H1 (cell line): ENCODE data around the gene SLC39A11. TPM values are rescaled to one million over a fixed set of nuclear protein-coding genes. Genes with fewer than 3 reads are reported as not detected.

Experiments
- CTCF ChIA-PET: fragments of 300-600 bp; sonication (Branson Sonifier 250); formaldehyde crosslinking; loops from one replicate; lab custom pipeline; 2021; ENCODE audit not compliant: partially characterized antibody; lab: Charles Lee
- POLR2A ChIA-PET: fragments of 300-600 bp; sonication (Branson Sonifier 250); formaldehyde crosslinking; loops from one replicate; lab custom pipeline; 2021; ENCODE audit warnings: inconsistent platforms; ENCODE audit not compliant: partially characterized antibody; lab: Charles Lee
- DNase-seq, 2 experiments: peaks; one replicate each; pipeline versions ENCODE4 v3.0.0 to v3.0.0-alpha.2; 2010 to 2022; ENCODE audit warnings: low spot score in 2 of 2, low read depth in 1 of 2, mixed read lengths in 1 of 2
- FAIRE-seq: peaks from 2 replicates; lab custom pipeline; 2011; peaks lifted over from hg19 to GRCh38; lab: Jason Lieb, UNC
- H2AFZ ChIP-seq: 2 replicates; pipeline ENCODE4 v1.8.1; 2012; ENCODE audit warnings: low read length, inconsistent platforms
- H2AK5ac ChIP-seq: 2 replicates; pipeline ENCODE4 v1.6.1; 2013; ENCODE audit warnings: low read depth, low read length
- H2BK120ac ChIP-seq: replicated peaks from 2 replicates; pipeline ENCODE3; 2013; ENCODE audit warnings: low read depth, low read length, inconsistent platforms
- H2BK12ac ChIP-seq: 2 replicates; pipeline ENCODE4 v1.6.1; 2013; ENCODE audit warnings: low read depth, low read length
- H2BK15ac ChIP-seq: 2 replicates; pipeline ENCODE4 v1.6.1; 2013; ENCODE audit warnings: low read length
- H2BK20ac ChIP-seq: 2 replicates; pipeline ENCODE4 v1.6.1; 2013; ENCODE audit warnings: low read length
- H2BK5ac ChIP-seq: 2 replicates; pipeline ENCODE4 v1.6.1; 2013; ENCODE audit warnings: low read depth, low read length
- H3K14ac ChIP-seq: 2 replicates; pipeline ENCODE4 v1.6.1; 2013; ENCODE audit warnings: inconsistent platforms; ENCODE audit not compliant: insufficient read length
- H3K18ac ChIP-seq: 2 replicates; pipeline ENCODE4 v1.6.1; 2013; ENCODE audit warnings: low read length; ENCODE audit errors: extremely low read depth
- H3K23ac ChIP-seq: 2 replicates; pipeline ENCODE4 v1.6.1; 2013; ENCODE audit warnings: inconsistent platforms; ENCODE audit not compliant: insufficient read length
- H3K23me2 ChIP-seq: 2 replicates; pipeline ENCODE4 v1.6.1; 2013; ENCODE audit warnings: low read depth, low read length
- H3K27ac ChIP-seq: 2 replicates; pipeline ENCODE4 v1.6.1; 2011; ENCODE audit warnings: low read depth, low read length, inconsistent platforms
- H3K27me3 ChIP-seq, 4 experiments: replicated peaks in 1 of 4; 1 replicate in 1 of 4; 2 replicates in 3 of 4; pipeline versions ENCODE4 v1.6.1 to v1.8.1; 2011 to 2013; ENCODE audit warnings: low read length in 3 of 4, mild to moderate bottlenecking in 3 of 4, inconsistent platforms in 2 of 4, mixed read lengths in 2 of 4, moderate library complexity in 1 of 4; ENCODE audit not compliant: control insufficient read depth in 3 of 4, insufficient read depth in 3 of 4; ENCODE audit errors: extremely low read depth in 1 of 4
- H3K36me3 ChIP-seq, 4 experiments: 2 replicates each; pipeline versions ENCODE4 v1.6.1 to v1.8.1; 2011 to 2013; ENCODE audit warnings: mild to moderate bottlenecking in 4 of 4, low read length in 3 of 4, moderate library complexity in 2 of 4, control low read depth in 1 of 4, inconsistent platforms in 1 of 4; ENCODE audit not compliant: insufficient read depth in 4 of 4, control insufficient read depth in 2 of 4
- H3K4ac ChIP-seq: replicated peaks from 2 replicates; pipeline ENCODE3; 2013; ENCODE audit warnings: low read length, low read depth, mixed read lengths, inconsistent platforms; ENCODE audit not compliant: insufficient read length
- H3K4me1 ChIP-seq, 4 experiments: replicated peaks in 1 of 4; 1 replicate in 1 of 4; 2 replicates in 3 of 4; pipeline versions ENCODE4 v1.6.1 to v1.8.1; 2011 to 2013; ENCODE audit warnings: low read length in 3 of 4, inconsistent platforms in 2 of 4, mixed read lengths in 1 of 4; ENCODE audit not compliant: insufficient read depth in 4 of 4, control insufficient read depth in 3 of 4
- H3K4me2 ChIP-seq, 2 experiments: 2 replicates each; pipeline versions ENCODE4 v1.6.1 to v1.8.1; 2011 to 2013; ENCODE audit warnings: low read depth in 2 of 2, low read length in 2 of 2, control low read depth in 1 of 2, inconsistent platforms in 1 of 2, mild to moderate bottlenecking in 1 of 2; ENCODE audit not compliant: insufficient read depth in 1 of 2
- H3K4me3 ChIP-seq, 4 experiments: fragments of 200-600, 300-600 bp in 1 of 4; sonication (generic), shearing (Covaris generic), sonication (Bioruptor Twin) in 1 of 4; 2 replicates each; pipeline versions ENCODE4 v1.5.1 to v1.8.1; 2011 to 2016; ENCODE audit warnings: low read length in 4 of 4, low read depth in 3 of 4, control low read depth in 2 of 4, inconsistent platforms in 2 of 4, mild to moderate bottlenecking in 2 of 4, mixed read lengths in 1 of 4, moderate library complexity in 1 of 4; ENCODE audit not compliant: insufficient read depth in 2 of 4; ENCODE audit errors: extremely low read depth in 1 of 4
- H3K56ac ChIP-seq: replicated peaks from 2 replicates; pipeline ENCODE3; 2013; ENCODE audit warnings: low read depth, mild to moderate bottlenecking, mixed read lengths, low read length, inconsistent platforms; ENCODE audit not compliant: insufficient read length
- H3K79me1 ChIP-seq: 2 replicates; pipeline ENCODE4 v1.6.1; 2013; ENCODE audit warnings: low read depth, low read length, control low read depth
- H3K79me2 ChIP-seq, 2 experiments: 2 replicates each; pipeline versions ENCODE4 v1.6.1 to v1.8.1; 2012 to 2013; ENCODE audit warnings: low read length in 2 of 2, mild to moderate bottlenecking in 2 of 2, inconsistent platforms in 1 of 2; ENCODE audit not compliant: insufficient read depth in 2 of 2, control insufficient read depth in 1 of 2
- H3K9ac ChIP-seq, 4 experiments: replicated peaks in 1 of 4; 1 replicate in 1 of 4; 2 replicates in 3 of 4; pipeline versions ENCODE4 v1.6.1 to v1.8.1; 2011 to 2013; ENCODE audit warnings: low read depth in 3 of 4, low read length in 3 of 4, control low read depth in 2 of 4, mild to moderate bottlenecking in 2 of 4, moderate library complexity in 2 of 4, inconsistent platforms in 1 of 4; ENCODE audit errors: extremely low read depth in 1 of 4
- H3K9me3 ChIP-seq, 2 experiments: 2 replicates each; pipeline versions ENCODE4 v1.6.1 to v1.8.1; 2012 to 2013; ENCODE audit warnings: mild to moderate bottlenecking in 2 of 2, moderate library complexity in 2 of 2, control low read depth in 1 of 2, inconsistent platforms in 1 of 2, low read depth in 1 of 2, low read length in 1 of 2, mixed read lengths in 1 of 2; ENCODE audit not compliant: insufficient read depth in 2 of 2
- H4K20me1 ChIP-seq, 2 experiments: replicated peaks in 1 of 2; 2 replicates each; pipeline versions ENCODE3 to v1.8.1; 2011 to 2013; ENCODE audit warnings: inconsistent platforms in 2 of 2, low read length in 2 of 2, mild to moderate bottlenecking in 1 of 2; ENCODE audit not compliant: insufficient read depth in 2 of 2, control insufficient read depth in 1 of 2
- H4K5ac ChIP-seq: 2 replicates; pipeline ENCODE4 v1.6.1; 2013; ENCODE audit warnings: low read length, low read depth, mixed read lengths, inconsistent platforms; ENCODE audit not compliant: insufficient read length
- H4K8ac ChIP-seq: 2 replicates; pipeline ENCODE4 v1.8.0; 2013; ENCODE audit warnings: mild to moderate bottlenecking, moderate library complexity, low read length, inconsistent platforms; ENCODE audit not compliant: insufficient read depth; ENCODE audit errors: extremely low read depth
- H4K91ac ChIP-seq: replicated peaks from 2 replicates; pipeline ENCODE3; 2013; ENCODE audit warnings: low read length, mixed read lengths, inconsistent platforms; ENCODE audit not compliant: insufficient read length
- WGBS, 2 experiments: shearing (Covaris generic) in 1 of 2; methylation state at CpG; one replicate each; pipeline versions ENCODE4 v1.1.6 to v1.1.7; 2013 to 2015; ENCODE audit warnings: low lambda C conversion rate in 2 of 2, mixed read lengths in 2 of 2, inconsistent platforms in 1 of 2, low coverage in 1 of 2, missing lambda C conversion rate in 1 of 2; ENCODE audit not compliant: insufficient replicate concordance in 2 of 2, insufficient coverage in 1 of 2, insufficient read length in 1 of 2; ENCODE audit errors: extremely low coverage in 1 of 2, missing lambda C conversion rate in 1 of 2; 5-methylcytosine and 5-hydroxymethylcytosine counted together
- polyA plus RNA-seq, 7 experiments: library from polyadenylated mRNA; depleted of rRNA in 3 of 7; stranded (reverse) in 5 of 7; unstranded in 2 of 7; fragments of >200 nt in 5 of 7; fragments of 200-250 nt in 2 of 7; gene quantifications; 1 replicate in 5 of 7; 2 replicates in 1 of 7; 4 replicates in 1 of 7; pipeline versions ENCODE4 v1.2.1 to v1.2.3, GENCODE V29; 2011 to 2013; ENCODE audit warnings: missing spikeins in 2 of 7, mixed read lengths in 2 of 7
- total RNA-seq: library from RNA; stranded (reverse); fragmentation: NEBNext Ultra II Directional; extraction: Animal tissue kit (Norgen Biotek cat#: 25700); gene quantifications from 2 replicates; pipeline ENCODE4 v1.2.1, GENCODE V29; 2021

SLC39A11 gene
- total and polyA plus RNA-seq, 2 of the 8 experiments (the other 6 are each of a cell fraction or from before 2014, with no cell fraction given) = 12.2 to 19.6 TPM

DNA sequence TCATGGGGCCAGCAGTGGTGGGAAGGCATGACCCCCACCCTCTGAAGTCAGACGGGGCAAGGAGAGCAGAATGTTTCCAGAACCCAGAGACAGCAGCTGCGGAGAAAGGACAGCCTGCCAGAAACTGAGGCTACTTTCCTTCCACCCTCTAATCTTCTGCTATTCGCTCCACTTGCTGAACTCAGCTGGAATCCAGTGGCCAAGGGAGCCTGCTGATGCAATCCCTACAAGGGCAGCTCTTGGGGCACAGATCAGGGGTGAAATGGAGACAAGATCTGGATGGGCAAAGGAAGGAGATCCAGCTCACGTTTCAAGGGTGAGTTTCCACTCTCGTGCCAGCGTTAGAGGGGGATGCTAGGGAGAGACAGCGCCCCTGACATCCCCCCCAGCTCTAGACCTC lies 479.1 kb downstream of the SLC39A11 start:
- Histone ChIP-seq H2BK5ac (no peak overlapping the region), H3K14ac (no peak overlapping the region), H4K20me1 (no peaks in the 10 kb centered on the region), H3K36me3 (no peaks in the 10 kb centered on the region), H4K8ac (no peak overlapping the region), H2BK20ac (no peak overlapping the region), H2AFZ (no peak overlapping the region), H3K56ac (no peak overlapping the region), H3K4me3 (no peak overlapping the region), H3K27ac (no peak overlapping the region), H3K4ac (peak overlapping the region; percentile 66), H3K18ac (no peak overlapping the region; the same call in 1 of the 2 replicates), H3K9ac (no peak overlapping the region), H4K91ac (no peak overlapping the region), H3K23me2 (no peaks in the 10 kb centered on the region), H2BK120ac (no peak overlapping the region), H4K5ac (no peak overlapping the region), H3K4me2 (no peak overlapping the region), H2BK12ac (no peak overlapping the region), H3K23ac (no peak overlapping the region), H3K79me1 (no peaks in the 10 kb centered on the region), H3K4me1 (peaks cover 2 to 6% (median 3%) of the 10 kb centered on the region in 4 experiments; a peak in 4 of 7 replicates), H3K79me2 (no peaks in the 10 kb centered on the region), H3K27me3 (peaks cover 0 to 2% (median 0%) of the 10 kb centered on the region in 4 experiments; a peak in 2 of 7 replicates), H2AK5ac (no peak overlapping the region), H3K9me3 (no peaks in the 10 kb centered on the region), H2BK15ac (no peak overlapping the region)
- DNase-seq = no peak
- WGBS, 2 experiments = 85% methylated on average over 7 of the region's 7 CpGs; no CpG with 5 or more reads in 1 of the 2 experiments
- POLR2A ChIA-PET = interaction anchor here (1.7 kb wide), 1 partner anchor 20 kb away, joined by 5 read pairs; no protein-coding TSS in a partner anchor
- FAIRE-seq = no peak
- CTCF ChIA-PET = interaction anchor here (1.3 to 5.7 kb wide), 4 partner anchors 10 to 56 kb away, joined by 4 to 32 read pairs (median 8); no protein-coding TSS in a partner anchor
